ENCODE measurements around the gene ATP9B. TPM values are rescaled to one million over a fixed set of nuclear protein-coding genes. Genes with fewer than 3 reads are reported as not detected.

ATP9B gene
- 28.1 and 35.2 TPM in 2 replicates for total RNA-seq

GRCh38 chr18:79068937-79069716 lies at the start of gene ATP9B:
Gene ATP9B (plus strand): TSS chr18:79069394. CDS start chr18:79069411, 17 bp downstream.

GRCh38 chr18:79395761-79396404 lies 326.7 kb downstream of the ATP9B start, which contains the start of gene NFATC1:
Gene NFATC1 (plus strand): TSS chr18:79395930. CDS start chr18:79396225, 295 bp downstream.

Other genes with a start within 250 kb of the ATP9B start
- gene SALL3, start 89.6 kb upstream of the ATP9B start, total RNA-seq = under 0.01 TPM in 1 of 2 replicates, not detected in the other